GM19240 (cell line): ENCODE results near the gene IL31RA.

Experiments
- DNase-seq: peaks from one replicate; pipeline ENCODE4 v3.0.0; 2011; ENCODE audit warnings: low spot score; ENCODE audit not compliant: insufficient read length

The IL31RA gene

GRCh38 chr5:55858104-55858503, 6.9 kb downstream of the IL31RA start:
- DNase-seq = no peak

GRCh38 chr5:55860288-55860687, 9.1 kb downstream of the IL31RA start:
- no peak for DNase-seq

- DNase-seq = no peak
Observed at GRCh38 chr5:55860709-55861108, 9.6 kb downstream of the IL31RA start.

GRCh38 chr5:55864606-55865541, 13.7 kb downstream of the IL31RA start:
- DNase-seq = no peak

GRCh38 chr5:55865831-55866230, 14.7 kb downstream of the IL31RA start:
- no peak for DNase-seq

GRCh38 chr5:55866485-55866884, 15.3 kb downstream of the IL31RA start:
- DNase-seq = no peak

- no peak for DNase-seq
Observed at GRCh38 chr5:55866934-55867333, 15.8 kb downstream of the IL31RA start.

- DNase-seq = no peak
Observed at GRCh38 chr5:55868846-55869245, 17.7 kb downstream of the IL31RA start.

- DNase-seq = no peak
Observed at GRCh38 chr5:55869847-55870246, 18.7 kb downstream of the IL31RA start.

GRCh38 chr5:55873234-55873633, 22.1 kb downstream of the IL31RA start:
- DNase-seq = no peak

GRCh38 chr5:55877655-55878054, 26.5 kb downstream of the IL31RA start:
- DNase-seq = no peak

GRCh38 chr5:55880453-55880852, 29.3 kb downstream of the IL31RA start:
- no peak for DNase-seq

- no peak for DNase-seq
Observed at GRCh38 chr5:55885359-55885758, 34.2 kb downstream of the IL31RA start.

- no peak for DNase-seq
Observed at GRCh38 chr5:55888205-55888604, 37.0 kb downstream of the IL31RA start.

- no peak for DNase-seq
Observed at GRCh38 chr5:55892479-55892878, 41.3 kb downstream of the IL31RA start.

- no peak for DNase-seq
Observed at GRCh38 chr5:55894135-55894534, 43.0 kb downstream of the IL31RA start.

GRCh38 chr5:55895346-55895745, 44.2 kb downstream of the IL31RA start:
- DNase-seq = no peak

- no peak for DNase-seq
Observed at GRCh38 chr5:55896238-55896637, 45.1 kb downstream of the IL31RA start.

- no peak for DNase-seq
Observed at GRCh38 chr5:55896663-55897062, 45.5 kb downstream of the IL31RA start.

- no peak for DNase-seq
Observed at GRCh38 chr5:55897206-55897894, 46.2 kb downstream of the IL31RA start.

GRCh38 chr5:55897905-55898304, 46.7 kb downstream of the IL31RA start:
- no peak for DNase-seq

GRCh38 chr5:55899344-55899743, 48.2 kb downstream of the IL31RA start:
- DNase-seq = no peak

GRCh38 chr5:55900068-55900467, 48.9 kb downstream of the IL31RA start:
- no peak for DNase-seq
